ENCODE measurements around the gene UXS1.

Gene UXS1

GRCh38 chr2:106126705-106127281 is 67.3 kb downstream of the UXS1 start:
- no peak for DNase-seq (ENCODE audit: low read depth in 2 of 2)
- no peak for TF ChIP-seq CTCF (IDR thresholded peaks at IDR 0.05; ENCODE audit: low read depth, low read length)
- no peak overlapping the region for H3K4me3 ChIP-seq (replicated peaks in 1 of 2; ENCODE audit: low read depth in 2 of 2, low read length in 2 of 2)

GRCh38 chr2:106126295-106126694 is 67.8 kb downstream of the UXS1 start:
- TF ChIP-seq CTCF (IDR thresholded peaks at IDR 0.05; ENCODE audit: low read depth, low read length), result no peak
- DNase-seq (ENCODE audit: low read depth in 2 of 2), result no peak
- no peak overlapping the region for H3K4me3 ChIP-seq (replicated peaks in 1 of 2; ENCODE audit: low read depth in 2 of 2, low read length in 2 of 2)

- no peak overlapping the region for H3K4me3 ChIP-seq (replicated peaks in 1 of 2; ENCODE audit: low read depth in 2 of 2, low read length in 2 of 2)
- DNase-seq (ENCODE audit: low read depth in 2 of 2), result no peak
- no peak for TF ChIP-seq CTCF (IDR thresholded peaks at IDR 0.05; ENCODE audit: low read depth, low read length)
Observed at GRCh38 chr2:106124905-106125549, 69.1 kb downstream of the UXS1 start.

GRCh38 chr2:106124106-106124756 is 69.9 kb downstream of the UXS1 start:
- no peak overlapping the region for H3K4me3 ChIP-seq (replicated peaks in 1 of 2; ENCODE audit: low read depth in 2 of 2, low read length in 2 of 2)
- TF ChIP-seq CTCF (IDR thresholded peaks at IDR 0.05; ENCODE audit: low read depth, low read length), result no peak
- no peak for DNase-seq (ENCODE audit: low read depth in 2 of 2)

- no peak for TF ChIP-seq CTCF (IDR thresholded peaks at IDR 0.05; ENCODE audit: low read depth, low read length)
- no peak overlapping the region for H3K4me3 ChIP-seq (replicated peaks in 1 of 2; ENCODE audit: low read depth in 2 of 2, low read length in 2 of 2)
- no peak for DNase-seq (ENCODE audit: low read depth in 2 of 2)
Observed at GRCh38 chr2:106122157-106122556, 71.9 kb downstream of the UXS1 start.

- DNase-seq (ENCODE audit: low read depth in 2 of 2), result no peak
- no peak overlapping the region for H3K4me3 ChIP-seq (replicated peaks in 1 of 2; ENCODE audit: low read depth in 2 of 2, low read length in 2 of 2)
- TF ChIP-seq CTCF (IDR thresholded peaks at IDR 0.05; ENCODE audit: low read depth, low read length), result no peak
Observed at GRCh38 chr2:106120432-106120831, 73.7 kb downstream of the UXS1 start.
